HG02885 (cell line): ENCODE results near the gene TUBGCP4.

Experiments used
- ATAC-seq: cut with Tn5 transposase; IDR thresholded peaks from one replicate; pipeline ENCODE4 v1.9.1; 2021; ENCODE audit warnings: mild to moderate bottlenecking; ENCODE audit not compliant: unreplicated experiment, poor library complexity

Gene TUBGCP4

DNA sequence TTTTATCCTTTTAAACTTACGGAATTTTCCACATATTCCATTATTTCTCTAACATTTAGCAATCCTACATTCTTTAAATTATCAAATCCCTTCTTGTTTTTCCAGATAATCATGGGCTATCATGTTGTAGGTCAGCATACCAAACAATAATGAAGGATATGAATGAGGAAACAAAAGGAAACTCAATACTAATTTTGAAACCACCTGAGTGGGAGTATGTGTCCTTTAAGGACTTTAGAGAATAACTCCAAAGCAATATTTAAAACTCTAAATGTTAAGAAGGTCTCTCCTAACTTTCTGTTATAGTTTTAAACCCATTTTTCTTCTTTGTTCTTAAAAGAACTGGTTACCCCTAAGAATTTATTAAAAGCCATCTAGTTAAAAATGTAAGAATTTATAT is 79.1 kb downstream of the TUBGCP4 start:
- no peak for ATAC-seq
